Natural killer cell (primary cell): ENCODE results near the gene OPRD1. TPM values are rescaled to one million over a fixed set of nuclear protein-coding genes. Genes with fewer than 3 reads are reported as not detected.

Experiments
- ATAC-seq, 3 donors: fragments of 150-1000 bp in 2 of 3; fragments of 200-7000 bp in 1 of 3; cut with Tn5 transposase; 1 replicate in 1 of 3; 2 replicates in 2 of 3; pipeline ENCODE4 v1.10.0; 2021; ENCODE audit warnings: mild to moderate bottlenecking in 2 of 3, moderate library complexity in 2 of 3
- DNase-seq, 2 donors: peaks; one replicate each; pipeline versions ENCODE4 v3.0.0 to v3.0.0-alpha.2; 2013 to 2021; ENCODE audit warnings: mixed read lengths in 1 of 2
- H3K27ac ChIP-seq: one replicate; pipeline ENCODE4 v1.5.1; 2013; ENCODE audit warnings: mild to moderate bottlenecking, low read length
- H3K27me3 ChIP-seq: one replicate; pipeline ENCODE4 v1.6.1; 2013; ENCODE audit warnings: low read length; ENCODE audit not compliant: control insufficient read depth, insufficient read depth
- H3K36me3 ChIP-seq: one replicate; pipeline ENCODE4 v1.6.1; 2013; ENCODE audit warnings: low read length; ENCODE audit not compliant: control insufficient read depth, insufficient read depth
- H3K4me1 ChIP-seq: one replicate; pipeline ENCODE4 v1.6.1; 2013; ENCODE audit warnings: low read length; ENCODE audit not compliant: control insufficient read depth, insufficient read depth
- H3K4me3 ChIP-seq: one replicate; pipeline ENCODE4 v1.5.1; 2013; ENCODE audit warnings: low read length
- H3K9me3 ChIP-seq: one replicate; pipeline ENCODE4 v1.6.1; 2013; ENCODE audit warnings: low read length; ENCODE audit not compliant: control insufficient read depth, insufficient read depth
- H3K27ac Mint-ChIP-seq, 2 donors: one replicate each; pipeline ENCODE4 v1.8.0; 2022; ENCODE audit warnings: mild to moderate bottlenecking in 2 of 2, mixed read lengths in 2 of 2, moderate library complexity in 1 of 2
- H3K27me3 Mint-ChIP-seq, 2 donors: one replicate each; pipeline ENCODE4 v1.8.0; 2022; ENCODE audit warnings: low read depth in 2 of 2, mixed read lengths in 2 of 2
- H3K36me3 Mint-ChIP-seq: one replicate; pipeline ENCODE4 v1.8.0; 2022; ENCODE audit warnings: mixed read lengths
- H3K4me1 Mint-ChIP-seq, 2 donors: one replicate each; pipeline ENCODE4 v1.8.0; 2022; ENCODE audit warnings: mixed read lengths in 2 of 2
- H3K4me3 Mint-ChIP-seq: one replicate; pipeline ENCODE4 v1.8.0; 2022; ENCODE audit warnings: mild to moderate bottlenecking, moderate library complexity, mixed read lengths
- H3K9me3 Mint-ChIP-seq, 2 donors: one replicate each; pipeline ENCODE4 v1.8.0; 2022; ENCODE audit warnings: mixed read lengths in 2 of 2
- WGBS: methylation state at CpG from one replicate; pipeline ENCODE4 v1.1.7; 2013; ENCODE audit warnings: missing lambda C conversion rate; ENCODE audit not compliant: insufficient coverage; 5-methylcytosine and 5-hydroxymethylcytosine counted together
- intact Hi-C: fragments of 100-400 bp; cut with micrococcal nuclease; formaldehyde crosslinking; loops from one replicate; pipeline ENCODE4 v1.14.2; 2022
- total RNA-seq, 4 donors: library from RNA; stranded (reverse); fragments of 120-200 nt in 1 of 4; gene quantifications; one replicate each; pipeline versions ENCODE4 v1.2.3 to v1.2.4, GENCODE V29; 2013 to 2022
- TF ChIP-seq, protein P1 (sequence below): fragments of 200-600 bp; IDR thresholded peaks from one replicate; pipeline ENCODE4 v1.8.0; 2022; ENCODE audit warnings: antibody characterized with exemption

Gene OPRD1
- total RNA-seq, 3 donors from 2014 or later (not counting 1 experiment from before 2014, with no cell fraction given): not detected

DNA sequence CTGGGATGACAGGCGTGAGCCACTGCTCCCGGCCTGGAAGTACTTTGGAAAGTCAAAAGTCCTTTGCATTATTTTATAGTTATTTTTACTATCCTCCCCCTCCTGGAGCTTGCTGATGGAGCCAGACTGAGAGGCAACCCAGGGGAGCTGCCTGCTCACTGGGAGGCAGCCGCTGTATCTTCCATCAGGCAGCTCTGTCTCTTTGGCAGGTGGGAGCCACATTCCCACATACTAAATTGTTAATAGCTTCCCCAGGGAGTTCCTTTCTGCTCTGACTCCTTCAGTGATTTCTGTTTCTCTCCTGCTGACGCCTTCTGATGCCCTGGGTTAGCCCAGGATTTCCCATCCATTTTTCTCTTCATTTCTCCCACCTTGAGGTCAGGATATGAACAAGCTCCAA is 4.9 kb upstream of the OPRD1 start:
- Histone ChIP-seq H3K27ac (no peak overlapping the region), H3K36me3 (no peaks in the 10 kb centered on the region), H3K4me1 (no peaks in the 10 kb centered on the region), H3K4me3 (no peak overlapping the region), H3K27me3 (peaks cover 9% of the 10 kb centered on the region), H3K9me3 (no peaks in the 10 kb centered on the region)
- ATAC-seq (no peak), DNase-seq (no peak)
- Mint-ChIP-seq H3K27ac (no peak overlapping the region), H3K9me3 (no peaks in the 10 kb centered on the region), H3K36me3 (no peaks in the 10 kb centered on the region), H3K27me3 (peaks cover 20 to 24% of the 10 kb centered on the region in 2 donors), H3K4me3 (no peak overlapping the region), H3K4me1 (no peaks in the 10 kb centered on the region)
- TF ChIP-seq, protein P1, sequence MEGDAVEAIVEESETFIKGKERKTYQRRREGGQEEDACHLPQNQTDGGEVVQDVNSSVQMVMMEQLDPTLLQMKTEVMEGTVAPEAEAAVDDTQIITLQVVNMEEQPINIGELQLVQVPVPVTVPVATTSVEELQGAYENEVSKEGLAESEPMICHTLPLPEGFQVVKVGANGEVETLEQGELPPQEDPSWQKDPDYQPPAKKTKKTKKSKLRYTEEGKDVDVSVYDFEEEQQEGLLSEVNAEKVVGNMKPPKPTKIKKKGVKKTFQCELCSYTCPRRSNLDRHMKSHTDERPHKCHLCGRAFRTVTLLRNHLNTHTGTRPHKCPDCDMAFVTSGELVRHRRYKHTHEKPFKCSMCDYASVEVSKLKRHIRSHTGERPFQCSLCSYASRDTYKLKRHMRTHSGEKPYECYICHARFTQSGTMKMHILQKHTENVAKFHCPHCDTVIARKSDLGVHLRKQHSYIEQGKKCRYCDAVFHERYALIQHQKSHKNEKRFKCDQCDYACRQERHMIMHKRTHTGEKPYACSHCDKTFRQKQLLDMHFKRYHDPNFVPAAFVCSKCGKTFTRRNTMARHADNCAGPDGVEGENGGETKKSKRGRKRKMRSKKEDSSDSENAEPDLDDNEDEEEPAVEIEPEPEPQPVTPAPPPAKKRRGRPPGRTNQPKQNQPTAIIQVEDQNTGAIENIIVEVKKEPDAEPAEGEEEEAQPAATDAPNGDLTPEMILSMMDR: no peak
- intact Hi-C loops: no loop called here
- 70% methylated on average over 4 of the region's 4 CpGs for WGBS

GRCh38 chr1:28807986-28808385 is 4.0 kb upstream of the OPRD1 start:
- DNase-seq: no peak
- Mint-ChIP-seq H3K4me3 (no peak overlapping the region), H3K27ac (no peak overlapping the region), H3K9me3 (no peaks in the 10 kb centered on the region), H3K36me3 (no peaks in the 10 kb centered on the region), H3K4me1 (no peaks in the 10 kb centered on the region), H3K27me3 (peaks cover 21 to 29% of the 10 kb centered on the region in 2 donors)
- whole genome bisulfite sequencing: 73% methylated on average over 3 of the region's 4 CpGs
- H3K36me3 ChIP-seq: no peaks in the 10 kb centered on the region
- H3K4me1 ChIP-seq: no peaks in the 10 kb centered on the region
- no peaks in the 10 kb centered on the region for H3K9me3 ChIP-seq
- intact Hi-C loops: no loop called here
- no peak overlapping the region for H3K4me3 ChIP-seq
- H3K27me3 ChIP-seq: peaks cover 9% of the 10 kb centered on the region
- TF ChIP-seq, protein P1: no peak
- no peak for ATAC-seq
- no peak overlapping the region for H3K27ac ChIP-seq

DNA sequence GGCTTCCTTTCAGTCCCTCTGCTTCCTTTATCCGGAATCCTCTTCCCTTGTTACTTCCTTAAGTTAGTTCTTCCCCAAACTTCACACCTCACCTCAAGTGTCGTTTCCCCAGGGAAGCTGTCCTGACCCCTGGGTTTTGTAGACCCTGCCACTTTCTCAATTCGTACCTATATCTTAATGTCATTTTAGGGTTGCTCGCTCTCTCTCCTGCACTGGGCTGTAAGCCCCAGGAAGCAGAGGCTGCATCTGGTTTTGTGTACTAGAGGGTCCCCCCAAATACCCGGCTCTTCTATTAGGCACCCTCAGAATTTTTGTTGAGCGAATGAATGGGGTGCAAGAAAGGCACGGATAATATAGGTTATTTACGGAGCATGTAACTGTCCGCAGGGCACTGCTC is 603 bp upstream of the OPRD1 start:
- peaks cover 12% of the 10 kb centered on the region for H3K27me3 ChIP-seq
- 50% methylated on average over 6 of the region's 9 CpGs for WGBS
- H3K27me3 Mint-ChIP-seq: peaks cover 37 to 47% of the 10 kb centered on the region in 2 donors

More for the DNA sequence above, 603 bp upstream of the OPRD1 start:
- no peaks in the 10 kb centered on the region for H3K4me1 ChIP-seq
- Mint-ChIP-seq H3K36me3 (no peaks in the 10 kb centered on the region), H3K9me3 (no peaks in the 10 kb centered on the region), H3K4me3 (no peak overlapping the region), H3K4me1 (no peaks in the 10 kb centered on the region), H3K27ac (no peak overlapping the region)
- no peak for ATAC-seq
- H3K36me3 ChIP-seq: no peaks in the 10 kb centered on the region
- TF ChIP-seq, protein P1: no peak
- no peak overlapping the region for H3K4me3 ChIP-seq
- no peaks in the 10 kb centered on the region for H3K9me3 ChIP-seq
- no peak for DNase-seq
- no peak overlapping the region for H3K27ac ChIP-seq
- intact Hi-C loops: no loop called here
